ENCODE measurements around the gene ALOX5. TPM values are rescaled to one million over a fixed set of nuclear protein-coding genes. Genes with fewer than 3 reads are reported as not detected.

ALOX5 gene
- polyA plus RNA-seq, 1 of the 3 experiments (the other 2 are of a cell fraction) = not detected

DNA sequence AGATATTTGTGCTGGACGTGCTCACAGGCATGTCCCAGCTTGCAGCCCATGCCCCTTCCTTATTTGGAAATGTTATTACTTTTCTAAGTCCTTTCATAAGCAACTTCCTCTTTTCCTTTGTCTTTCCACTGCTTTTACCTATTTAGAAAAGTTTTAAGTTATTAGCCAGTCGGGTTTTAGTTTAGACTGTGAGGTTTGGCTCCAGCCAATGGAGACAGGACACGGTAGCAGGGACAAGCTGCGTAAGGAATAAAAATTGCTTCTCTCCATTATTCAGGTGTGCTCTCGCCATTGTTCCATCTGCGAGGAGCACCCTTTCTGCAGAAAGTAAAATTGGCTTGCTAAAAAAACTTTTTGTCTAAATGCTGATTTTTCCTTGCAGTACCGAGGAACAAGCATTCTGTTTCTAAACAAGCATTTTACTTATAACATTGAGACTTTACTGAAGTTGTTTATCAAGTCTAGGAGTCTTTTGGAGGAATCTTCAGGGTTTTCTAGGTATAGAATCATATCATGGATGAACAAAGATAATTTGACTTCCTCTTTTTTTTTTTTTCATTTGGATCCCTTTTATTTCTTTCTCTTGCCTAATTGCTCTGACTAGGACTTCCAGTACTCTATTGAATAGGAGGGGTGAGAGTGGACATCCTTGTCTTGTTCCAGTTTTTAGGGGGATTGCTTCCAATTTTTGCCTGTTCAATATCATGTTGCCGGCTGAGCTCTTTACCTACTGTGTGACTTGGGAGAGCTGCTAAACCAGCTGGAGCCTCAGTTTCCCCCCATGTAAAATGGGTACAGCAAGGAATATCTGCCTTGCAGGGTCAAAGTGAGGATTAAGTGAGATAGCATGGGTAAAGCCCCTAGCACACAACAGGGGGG, 63.8 kb downstream of the ALOX5 start (continued):
- no peak for TF ChIP-seq USF1 (IDR thresholded peaks at IDR 0.05; ENCODE audit: borderline replicate concordance, low read depth)
- TF ChIP-seq RCOR1 (IDR thresholded peaks at IDR 0.05; ENCODE audit: low read length) = no peak
- no peak for TF ChIP-seq GATA2 (CRISPR knock-in tag; IDR thresholded peaks at IDR 0.05)

GRCh38 chr10:45438466-45439090, 64.6 kb downstream of the ALOX5 start:
- 38% methylated on average over 5 of the region's 5 CpGs for WGBS (ENCODE audit: low lambda C conversion rate)
- TF ChIP-seq YY1 (IDR thresholded peaks at IDR 0.05; ENCODE audit: low read depth) (no peak), SMC3 (IDR thresholded peaks at IDR 0.05; ENCODE audit: low read depth, low read length) (no peak), GABPA (IDR thresholded peaks at IDR 0.05; ENCODE audit: low read depth) (no peak), RFX5 (IDR thresholded peaks at IDR 0.05; ENCODE audit: low read length) (no peak), EZH2phosphoT487 (IDR thresholded peaks at IDR 0.05; ENCODE audit: borderline replicate concordance, low read depth) (no peak), GATA2 (CRISPR knock-in tag; IDR thresholded peaks at IDR 0.05) (no peak), MEF2A (IDR thresholded peaks at IDR 0.05; ENCODE audit: borderline replicate concordance, low read depth) (no peak)
- TF ChIP-seq, protein P1, sequence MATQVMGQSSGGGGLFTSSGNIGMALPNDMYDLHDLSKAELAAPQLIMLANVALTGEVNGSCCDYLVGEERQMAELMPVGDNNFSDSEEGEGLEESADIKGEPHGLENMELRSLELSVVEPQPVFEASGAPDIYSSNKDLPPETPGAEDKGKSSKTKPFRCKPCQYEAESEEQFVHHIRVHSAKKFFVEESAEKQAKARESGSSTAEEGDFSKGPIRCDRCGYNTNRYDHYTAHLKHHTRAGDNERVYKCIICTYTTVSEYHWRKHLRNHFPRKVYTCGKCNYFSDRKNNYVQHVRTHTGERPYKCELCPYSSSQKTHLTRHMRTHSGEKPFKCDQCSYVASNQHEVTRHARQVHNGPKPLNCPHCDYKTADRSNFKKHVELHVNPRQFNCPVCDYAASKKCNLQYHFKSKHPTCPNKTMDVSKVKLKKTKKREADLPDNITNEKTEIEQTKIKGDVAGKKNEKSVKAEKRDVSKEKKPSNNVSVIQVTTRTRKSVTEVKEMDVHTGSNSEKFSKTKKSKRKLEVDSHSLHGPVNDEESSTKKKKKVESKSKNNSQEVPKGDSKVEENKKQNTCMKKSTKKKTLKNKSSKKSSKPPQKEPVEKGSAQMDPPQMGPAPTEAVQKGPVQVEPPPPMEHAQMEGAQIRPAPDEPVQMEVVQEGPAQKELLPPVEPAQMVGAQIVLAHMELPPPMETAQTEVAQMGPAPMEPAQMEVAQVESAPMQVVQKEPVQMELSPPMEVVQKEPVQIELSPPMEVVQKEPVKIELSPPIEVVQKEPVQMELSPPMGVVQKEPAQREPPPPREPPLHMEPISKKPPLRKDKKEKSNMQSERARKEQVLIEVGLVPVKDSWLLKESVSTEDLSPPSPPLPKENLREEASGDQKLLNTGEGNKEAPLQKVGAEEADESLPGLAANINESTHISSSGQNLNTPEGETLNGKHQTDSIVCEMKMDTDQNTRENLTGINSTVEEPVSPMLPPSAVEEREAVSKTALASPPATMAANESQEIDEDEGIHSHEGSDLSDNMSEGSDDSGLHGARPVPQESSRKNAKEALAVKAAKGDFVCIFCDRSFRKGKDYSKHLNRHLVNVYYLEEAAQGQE (IDR thresholded peaks at IDR 0.05; ENCODE audit: low read depth, low read length) = no peak
- no peaks in the 10 kb centered on the region for H3F3A ChIP-seq (replicated peaks; ENCODE audit: insufficient read depth)
- no peaks in the 10 kb centered on the region for H3K27me3 ChIP-seq (ENCODE audit: insufficient read depth)
- H3K9me2 ChIP-seq = no peaks in the 10 kb centered on the region
- H3K27ac ChIP-seq (ENCODE audit: low read depth in 2 of 2, low read length in 1 of 2) = no peak overlapping the region
- no peaks in the 10 kb centered on the region for H3K79me2 ChIP-seq (ENCODE audit: insufficient read depth)
- no peaks in the 10 kb centered on the region for H3K9me3 ChIP-seq
- no peak overlapping the region for H2AFZ ChIP-seq (ENCODE audit: low read depth)
- no peak overlapping the region for H3K4me3 ChIP-seq (ENCODE audit: low read depth in 2 of 2, low read length in 1 of 2)
- CTCF ChIA-PET = no interaction called here
- no peaks in the 10 kb centered on the region; a peak in 1 of 4 replicates for H3K4me1 ChIP-seq (ENCODE audit: control insufficient read depth in 1 of 2, insufficient read depth in 2 of 2, low read depth in 1 of 2, low read length in 1 of 2)
- POLR2A ChIA-PET = no interaction called here
- H3K4me2 ChIP-seq = no peak overlapping the region
- H4K20me1 ChIP-seq (ENCODE audit: insufficient read depth) = no peaks in the 10 kb centered on the region
- no peaks in the 10 kb centered on the region for H3K36me3 ChIP-seq (replicated peaks in 1 of 2; ENCODE audit: control insufficient read depth in 1 of 2, insufficient read depth in 2 of 2, low read length in 1 of 2)
- H3K9ac ChIP-seq = no peak overlapping the region
- no peak for DNase-seq

Data from SK-N-SH (cell line).